Measurements from ENCODE around the gene HOXC9.
A peak's percentile ranks its signal among the peaks of the same experiment; 100 is the strongest.

HOXC9 gene

GRCh38 chr12:53963005-53963404 lies 37.0 kb upstream of the HOXC9 start:
- DNase-seq (ENCODE audit: insufficient read length, low spot score), result no peak
- no peak for FAIRE-seq

- no peak for FAIRE-seq
- no peak for DNase-seq (ENCODE audit: insufficient read length, low spot score)
Observed at GRCh38 chr12:53963434-53964314, 36.3 kb upstream of the HOXC9 start.

- no peak for FAIRE-seq
- DNase-seq (ENCODE audit: insufficient read length, low spot score), result no peak
Observed at GRCh38 chr12:53964315-53964713, 35.6 kb upstream of the HOXC9 start.

GRCh38 chr12:53965281-53966084 lies 34.5 kb upstream of the HOXC9 start:
- DNase-seq (ENCODE audit: insufficient read length, low spot score) (no peak), FAIRE-seq (no peak)

GRCh38 chr12:53966085-53966384 lies 33.9 kb upstream of the HOXC9 start:
- no peak for DNase-seq (ENCODE audit: insufficient read length, low spot score)
- FAIRE-seq, result no peak

- FAIRE-seq, result no peak
- no peak for DNase-seq (ENCODE audit: insufficient read length, low spot score)
Observed at GRCh38 chr12:53966385-53967133, 33.4 kb upstream of the HOXC9 start.

- DNase-seq (ENCODE audit: insufficient read length, low spot score), result no peak
- FAIRE-seq, result no peak
Observed at GRCh38 chr12:53967421-53967925, 32.5 kb upstream of the HOXC9 start.

GRCh38 chr12:53968214-53969127 lies 31.5 kb upstream of the HOXC9 start:
- DNase-seq (ENCODE audit: insufficient read length, low spot score) (no peak), FAIRE-seq (no peak)

GRCh38 chr12:53969588-53970259 lies 30.2 kb upstream of the HOXC9 start:
- no peak for FAIRE-seq
- DNase-seq (ENCODE audit: insufficient read length, low spot score), result no peak

GRCh38 chr12:53970451-53970850 lies 29.5 kb upstream of the HOXC9 start:
- DNase-seq (ENCODE audit: insufficient read length, low spot score) (no peak), FAIRE-seq (no peak)

GRCh38 chr12:53971129-53971528 lies 28.8 kb upstream of the HOXC9 start:
- FAIRE-seq, result no peak

GRCh38 chr12:53971686-53972085 lies 28.3 kb upstream of the HOXC9 start:
- DNase-seq (ENCODE audit: insufficient read length, low spot score), result no peak
- no peak for FAIRE-seq

More at GRCh38 chr12:53971129-53971528, 28.8 kb upstream of the HOXC9 start:
- no peak for DNase-seq (ENCODE audit: insufficient read length, low spot score)

GRCh38 chr12:53972152-53972702 lies 27.7 kb upstream of the HOXC9 start:
- no peak for DNase-seq (ENCODE audit: insufficient read length, low spot score)
- FAIRE-seq, result peak; percentile 21

- FAIRE-seq, result no peak
- DNase-seq (ENCODE audit: insufficient read length, low spot score), result no peak
Observed at GRCh38 chr12:53972722-53973235, 27.2 kb upstream of the HOXC9 start, which contains the start of gene HOXC11. Gene HOXC11, plus strand, starts transcription at chr12:53973126. Its CDS starts 116 bp downstream, at chr12:53973242.

GRCh38 chr12:53973236-53974042 lies 26.5 kb upstream of the HOXC9 start:
- no peak for FAIRE-seq
- DNase-seq (ENCODE audit: insufficient read length, low spot score), result no peak

GRCh38 chr12:53974084-53975063 lies 25.6 kb upstream of the HOXC9 start, which contains the start of gene HOTAIR:
Gene HOTAIR, minus strand, starts transcription at chr12:53974954.
- no peak for DNase-seq (ENCODE audit: insufficient read length, low spot score)
- FAIRE-seq, result no peak

GRCh38 chr12:53975064-53975471 lies 24.9 kb upstream of the HOXC9 start:
- DNase-seq (ENCODE audit: insufficient read length, low spot score) (no peak), FAIRE-seq (peak; percentile 69)
